GM18873 (cell line): ENCODE measurements around the gene RNF150.
A peak's percentile ranks its signal among the peaks of the same experiment; 100 is the strongest.

ENCODE experiments used
- ATAC-seq: cut with Tn5 transposase; IDR thresholded peaks from one replicate; pipeline ENCODE4 v1.9.1; 2021; ENCODE audit warnings: mild to moderate bottlenecking, moderate library complexity, moderate number of reproducible peaks; ENCODE audit not compliant: unreplicated experiment, low FRiP score

RNF150 gene

GRCh38 chr4:140875746-140876452 is 257.4 kb downstream of the RNF150 start:
- ATAC-seq: no peak

- ATAC-seq: no peak
These were observed 259.2 kb downstream of the RNF150 start for GRCh38 chr4:140874056-140874455.

- no peak for ATAC-seq
These were observed 261.9 kb downstream of the RNF150 start for GRCh38 chr4:140871368-140871767.

GRCh38 chr4:140870427-140870826 is 262.8 kb downstream of the RNF150 start:
- no peak for ATAC-seq

GRCh38 chr4:140869446-140869845 is 263.8 kb downstream of the RNF150 start:
- ATAC-seq: no peak

GRCh38 chr4:140867356-140867755 is 265.9 kb downstream of the RNF150 start:
- no peak for ATAC-seq

- no peak for ATAC-seq
These were observed 266.7 kb downstream of the RNF150 start for GRCh38 chr4:140866492-140867005.

- no peak for ATAC-seq
These were observed 267.7 kb downstream of the RNF150 start for GRCh38 chr4:140865253-140866217.

- no peak for ATAC-seq
These were observed 270.1 kb downstream of the RNF150 start for GRCh38 chr4:140863197-140863596.

GRCh38 chr4:140862177-140862442 is 271.2 kb downstream of the RNF150 start:
- ATAC-seq: no peak

GRCh38 chr4:140861359-140862176 is 271.7 kb downstream of the RNF150 start:
- no peak for ATAC-seq

GRCh38 chr4:140858897-140859296 is 274.4 kb downstream of the RNF150 start:
- no peak for ATAC-seq

- ATAC-seq: no peak
These were observed 276.2 kb downstream of the RNF150 start for GRCh38 chr4:140857111-140857510.

GRCh38 chr4:140856621-140857062 is 276.6 kb downstream of the RNF150 start:
- no peak for ATAC-seq

GRCh38 chr4:140854168-140854567 is 279.1 kb downstream of the RNF150 start:
- no peak for ATAC-seq

GRCh38 chr4:140851804-140852203 is 281.5 kb downstream of the RNF150 start:
- no peak for ATAC-seq

- peak; percentile 68 for ATAC-seq
These were observed 282.1 kb downstream of the RNF150 start for GRCh38 chr4:140851032-140851636.

GRCh38 chr4:140849526-140849925 is 283.7 kb downstream of the RNF150 start:
- ATAC-seq: no peak

GRCh38 chr4:140846736-140847135 is 286.5 kb downstream of the RNF150 start:
- ATAC-seq: no peak

- no peak for ATAC-seq
These were observed 289.2 kb downstream of the RNF150 start for GRCh38 chr4:140844061-140844460.
